IMR-90 (cell line): ENCODE results near the gene ULBP1. TPM values are rescaled to one million over a fixed set of nuclear protein-coding genes. Genes with fewer than 3 reads are reported as not detected.

ENCODE experiments used
- ATAC-seq: fragments of 200-7000 bp; cut with Tn5 transposase; 2 replicates; pipeline ENCODE4 v1.9.1; 2020; ENCODE audit warnings: low read depth, mild to moderate bottlenecking, moderate library complexity
- BruUV-seq: library from RNA; stranded (reverse); fragments of 400-500 nt; replicated peaks from 2 replicates; lab custom pipeline; 2021; lab: Mats Ljungman, UMichigan
- CTCF ChIA-PET: fragments of 300-600 bp; formaldehyde crosslinking; extraction: SDS; loops from one replicate; lab custom pipeline; 2021; ENCODE audit warnings: antibody characterized with exemption; lab: Yijun Ruan, JAX
- POLR2A ChIA-PET: fragments of 300-600 bp; sonication (Branson Sonifier 250); formaldehyde crosslinking; loops from one replicate; lab custom pipeline; 2022; ENCODE audit warnings: antibody characterized with exemption; ENCODE audit not compliant: unreplicated experiment; lab: Charles Lee
- DNase-seq: peaks from one replicate; pipeline ENCODE4 v3.0.0; 2013
- H2AFZ ChIP-seq: replicated peaks from 2 replicates; pipeline ENCODE3; 2013; ENCODE audit warnings: low read length, mild to moderate bottlenecking; ENCODE audit not compliant: poor library complexity
- H2AK5ac ChIP-seq: 2 replicates; pipeline ENCODE4 v1.6.1; 2013; ENCODE audit warnings: low read depth, low read length, inconsistent platforms
- H2AK9ac ChIP-seq: replicated peaks from 2 replicates; pipeline ENCODE3; 2013; ENCODE audit warnings: mild to moderate bottlenecking, low read depth, low read length, moderate library complexity; ENCODE audit not compliant: poor library complexity
- H2BK120ac ChIP-seq: 2 replicates; pipeline ENCODE4 v1.6.1; 2013; ENCODE audit warnings: low read depth, low read length, inconsistent platforms
- H2BK15ac ChIP-seq: 3 replicates; pipeline ENCODE4 v1.6.1; 2013; ENCODE audit warnings: low read depth, low read length, inconsistent platforms
- H2BK20ac ChIP-seq: 2 replicates; pipeline ENCODE4 v1.6.1; 2013; ENCODE audit warnings: low read depth, mild to moderate bottlenecking, inconsistent platforms, low read length, moderate library complexity
- H2BK5ac ChIP-seq: 2 replicates; pipeline ENCODE4 v1.6.1; 2013; ENCODE audit warnings: mild to moderate bottlenecking, low read depth, low read length, inconsistent platforms; ENCODE audit not compliant: poor library complexity, severe bottlenecking
- H3K14ac ChIP-seq: replicated peaks from 2 replicates; pipeline ENCODE4 v1.6.1; 2013; ENCODE audit warnings: low read depth, low read length, inconsistent platforms
- H3K18ac ChIP-seq: 2 replicates; pipeline ENCODE4 v1.6.1; 2013; ENCODE audit warnings: low read depth, low read length, control low read depth
- H3K23ac ChIP-seq: 2 replicates; pipeline ENCODE4 v1.6.1; 2013; ENCODE audit warnings: low read depth, low read length, inconsistent platforms
- H3K27ac ChIP-seq: 2 replicates; pipeline ENCODE4 v1.5.1; 2013; ENCODE audit warnings: mild to moderate bottlenecking, control low read depth, low read length; ENCODE audit not compliant: insufficient read depth
- H3K27me3 ChIP-seq: 2 replicates; pipeline ENCODE4 v1.6.1; 2013; ENCODE audit warnings: low read length; ENCODE audit not compliant: control insufficient read depth, insufficient read depth
- H3K36me3 ChIP-seq: 2 replicates; pipeline ENCODE4 v1.6.1; 2013; ENCODE audit warnings: low read length, mixed read lengths; ENCODE audit not compliant: control insufficient read depth, insufficient read depth
- H3K4ac ChIP-seq: 2 replicates; pipeline ENCODE4 v1.6.1; 2013; ENCODE audit warnings: low read depth, low read length, inconsistent platforms
- H3K4me1 ChIP-seq: 2 replicates; pipeline ENCODE4 v1.6.1; 2013; ENCODE audit warnings: low read length, mixed read lengths; ENCODE audit not compliant: control insufficient read depth, insufficient read depth
- H3K4me2 ChIP-seq: 2 replicates; pipeline ENCODE4 v1.6.1; 2013; ENCODE audit warnings: low read depth, mild to moderate bottlenecking, control low read depth, low read length, moderate library complexity
- H3K4me3 ChIP-seq: 2 replicates; pipeline ENCODE4 v1.5.1; 2013; ENCODE audit warnings: low read depth, mild to moderate bottlenecking, control low read depth, low read length, moderate library complexity; ENCODE audit not compliant: insufficient read depth
- H3K56ac ChIP-seq: 2 replicates; pipeline ENCODE4 v1.6.1; 2013; ENCODE audit warnings: low read length, inconsistent platforms; ENCODE audit not compliant: insufficient read depth; ENCODE audit errors: extremely low read depth
- H3K79me1 ChIP-seq, 2 experiments: 2 replicates each; pipeline ENCODE4 v1.6.1; 2013; ENCODE audit warnings: low read length in 2 of 2, inconsistent platforms in 1 of 2, low read depth in 1 of 2
- H3K9ac ChIP-seq: 2 replicates; pipeline ENCODE4 v1.6.1; 2013; ENCODE audit warnings: low read depth, low read length, control low read depth
- H3K9me1 ChIP-seq: 2 replicates; pipeline ENCODE4 v1.6.1; 2013; ENCODE audit warnings: low read length, inconsistent platforms; ENCODE audit not compliant: insufficient read depth
- H3K9me3 ChIP-seq: 2 replicates; pipeline ENCODE4 v1.6.1; 2013; ENCODE audit warnings: low read length; ENCODE audit not compliant: control insufficient read depth, insufficient read depth
- H4K20me1 ChIP-seq: 2 replicates; pipeline ENCODE4 v1.6.1; 2013; ENCODE audit warnings: low read length, inconsistent platforms; ENCODE audit not compliant: insufficient read depth
- H4K5ac ChIP-seq: 2 replicates; pipeline ENCODE4 v1.6.1; 2013; ENCODE audit warnings: mild to moderate bottlenecking, low read depth, low read length, control low read depth
- H4K8ac ChIP-seq, 2 experiments: 2 replicates each; pipeline ENCODE4 v1.6.1; 2013; ENCODE audit warnings: low read depth in 2 of 2, low read length in 2 of 2, control low read depth in 1 of 2, inconsistent platforms in 1 of 2
- H4K91ac ChIP-seq: 2 replicates; pipeline ENCODE4 v1.6.1; 2013; ENCODE audit warnings: low read depth, low read length, inconsistent platforms; ENCODE audit not compliant: insufficient read depth
- BHLHE40 ChIP-seq: fragments of 150-350 bp; IDR thresholded peaks from 2 replicates; pipeline ENCODE4 v1.6.1; 2016; ENCODE audit warnings: mild to moderate bottlenecking, low read depth, low read length
- CEBPB ChIP-seq: IDR thresholded peaks from 2 replicates; pipeline ENCODE4 v1.6.1; 2012; ENCODE audit warnings: low read depth, low read length, improper control_type of control experiment
- CHD1 ChIP-seq: IDR thresholded peaks from 2 replicates; pipeline ENCODE4 v1.6.1; 2012; ENCODE audit warnings: low read depth, low read length, improper control_type of control experiment
- FOS ChIP-seq: fragments of 150-350 bp; IDR thresholded peaks from 2 replicates; pipeline ENCODE4 v1.6.1; 2016; ENCODE audit warnings: low read depth, low read length
- MAFK ChIP-seq: IDR thresholded peaks from 2 replicates; pipeline ENCODE4 v1.6.1; 2012; ENCODE audit warnings: low read depth, low read length, improper control_type of control experiment
- MAZ ChIP-seq: IDR thresholded peaks from 2 replicates; pipeline ENCODE4 v1.6.1; 2012; ENCODE audit warnings: low read depth, mild to moderate bottlenecking, low read length, improper control_type of control experiment, moderate library complexity, borderline replicate concordance
- MXI1 ChIP-seq: IDR thresholded peaks from 2 replicates; pipeline ENCODE4 v1.6.1; 2012; ENCODE audit warnings: low read depth, mild to moderate bottlenecking, low read length, moderate library complexity, borderline replicate concordance
- NFE2L2 ChIP-seq: fragments of 150-350 bp; IDR thresholded peaks from 2 replicates; pipeline ENCODE4 v1.6.1; 2016; ENCODE audit warnings: low read depth, mild to moderate bottlenecking, low read length
- POLR2A ChIP-seq: IDR thresholded peaks from 2 replicates; pipeline ENCODE4 v1.6.1; 2012; ENCODE audit warnings: mild to moderate bottlenecking, low read depth, low read length
- RAD21 ChIP-seq: IDR thresholded peaks from 2 replicates; pipeline ENCODE4 v1.6.1; 2012; ENCODE audit warnings: low read length, improper control_type of control experiment
- RCOR1 ChIP-seq: IDR thresholded peaks from 2 replicates; pipeline ENCODE4 v1.6.1; 2012; ENCODE audit warnings: mild to moderate bottlenecking, low read length, improper control_type of control experiment; ENCODE audit not compliant: insufficient replicate concordance
- RFX5 ChIP-seq: IDR thresholded peaks from 2 replicates; pipeline ENCODE4 v1.8.0; 2012; ENCODE audit warnings: low read depth, mild to moderate bottlenecking, low read length, moderate library complexity
- SMC3 ChIP-seq: fragments of 150-350 bp; IDR thresholded peaks from 2 replicates; pipeline ENCODE4 v1.6.1; 2016; ENCODE audit warnings: low read depth, mild to moderate bottlenecking, antibody characterized with exemption, low read length, moderate library complexity
- WGBS, 2 experiments: methylation state at CpG; one replicate each; pipeline versions ENCODE4 v1.1.5 to v1.1.7; 2013; ENCODE audit warnings: missing lambda C conversion rate in 2 of 2; ENCODE audit not compliant: insufficient read length in 1 of 2; ENCODE audit errors: extremely low coverage in 2 of 2; 5-methylcytosine and 5-hydroxymethylcytosine counted together
- dilution Hi-C: fragments of 300-500 bp; cut with HindIII; formaldehyde crosslinking; loops from one replicate; pipeline ENCODE4 v1.14.3; 2018; ENCODE audit warnings: low sequenced_read_pairs; ENCODE audit not compliant: unreplicated experiment
- in situ Hi-C: fragments of 300-500 bp; cut with MboI; formaldehyde crosslinking; loops from 3 replicates; pipeline ENCODE4 v1.14.3; 2019; ENCODE audit warnings: low sequenced_read_pairs, inconsistent platforms, mixed read lengths
- intact Hi-C: fragments of 100-400 bp; cut with micrococcal nuclease; formaldehyde crosslinking; loops from 2 replicates; pipeline ENCODE4 v1.10.0; 2022
- polyA plus RNA-seq, 3 experiments: library from polyadenylated mRNA; depleted of rRNA; stranded (reverse); fragments of >200 nt; gene quantifications; 2 replicates each; pipeline ENCODE4 v1.2.3, GENCODE V29; 2012; ENCODE audit warnings: low replicate concordance in 1 of 3
- total RNA-seq: library from RNA; depleted of rRNA; stranded (reverse); fragments of >200 nt; gene quantifications from 2 replicates; pipeline ENCODE4 v1.2.3, GENCODE V29; 2012
- TF ChIP-seq, protein P1 (sequence below): fragments of 150-350 bp; IDR thresholded peaks from 2 replicates; pipeline ENCODE4 v1.6.1; 2017; ENCODE audit warnings: mild to moderate bottlenecking, antibody characterized with exemption, low read length, low read depth
- TF ChIP-seq, protein P2 (sequence below): conservative IDR thresholded peaks from 2 replicates; pipeline ENCODE4 v1.5.1; 2012; ENCODE audit warnings: mild to moderate bottlenecking, low read depth, low read length, improper control_type of control experiment
- TF ChIP-seq, protein P3 (sequence below): fragments of 150-350 bp; IDR thresholded peaks from 2 replicates; pipeline ENCODE4 v1.6.1; 2016; ENCODE audit warnings: low read depth, mild to moderate bottlenecking, low read length, moderate library complexity, borderline replicate concordance

ULBP1 gene
- total and polyA plus RNA-seq, 2 of the 4 experiments (the other 2 are of a cell fraction) = 0.18 to 0.87 TPM

DNA sequence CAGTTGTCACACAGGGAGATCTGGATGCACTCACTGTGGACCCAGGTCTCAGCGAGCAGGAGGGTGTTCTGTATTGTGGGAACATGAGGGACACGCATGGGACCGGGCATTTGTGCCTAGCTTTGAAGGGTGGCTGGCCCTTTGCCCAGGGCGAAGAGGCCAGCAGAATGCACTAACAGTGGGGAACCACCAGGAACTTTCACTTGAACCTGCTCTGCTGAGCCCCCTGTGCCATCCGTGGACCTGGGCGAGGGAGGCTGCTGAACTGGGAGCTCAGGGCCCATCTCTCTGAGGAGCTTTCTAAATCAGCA, 23.1 kb upstream of the ULBP1 start:
- H3K79me1 ChIP-seq = peaks cover 0 to 2% of the 10 kb centered on the region in 2 experiments; a peak in 1 of 4 replicates
- H3K4ac ChIP-seq = no peak overlapping the region
- peaks cover 4% of the 10 kb centered on the region; the same call in 1 of the 2 replicates for H3K4me1 ChIP-seq
- H2BK15ac ChIP-seq = no peak overlapping the region
- no peaks in the 10 kb centered on the region for H3K36me3 ChIP-seq
- no peaks in the 10 kb centered on the region for H3K9me3 ChIP-seq
- H2BK120ac ChIP-seq = no peak overlapping the region
- H3K18ac ChIP-seq = no peak overlapping the region
- no peak overlapping the region for H2AFZ ChIP-seq
- H3K9ac ChIP-seq = no peak overlapping the region
- no peak overlapping the region for H3K14ac ChIP-seq
- peaks cover 39% of the 10 kb centered on the region for H3K27me3 ChIP-seq
- H2BK5ac ChIP-seq = no peak overlapping the region
- no peak for ATAC-seq
- H3K23ac ChIP-seq = no peak overlapping the region
- no peak overlapping the region for H3K4me2 ChIP-seq
- H2AK5ac ChIP-seq = no peak overlapping the region
- dilution Hi-C loops (no loop called here), in situ Hi-C loops (loop anchor here (25.0 kb wide), 1 partner anchor 397 kb away; no protein-coding TSS in a partner anchor), intact Hi-C loops (no loop called here)
- no peaks in the 10 kb centered on the region for H3K9me1 ChIP-seq
- H3K56ac ChIP-seq = no peak overlapping the region
- H4K91ac ChIP-seq = no peak overlapping the region
- no peak for DNase-seq
- no peak overlapping the region for H2BK20ac ChIP-seq
- H3K27ac ChIP-seq = no peak overlapping the region
- H4K8ac ChIP-seq = no peak overlapping the region
- WGBS, 2 experiments = 39% methylated on average over 4 of the region's 6 CpGs; no CpG with 5 or more reads in 1 of the 2 experiments
- TF ChIP-seq POLR2A (no peak), MAZ (no peak), RCOR1 (no peak), BHLHE40 (no peak), CEBPB (no peak), SMC3 (no peak), FOS (no peak), RAD21 (no peak), NFE2L2 (no peak), MAFK (no peak), RFX5 (no peak), MXI1 (no peak), CHD1 (no peak)
- TF ChIP-seq, protein P1, sequence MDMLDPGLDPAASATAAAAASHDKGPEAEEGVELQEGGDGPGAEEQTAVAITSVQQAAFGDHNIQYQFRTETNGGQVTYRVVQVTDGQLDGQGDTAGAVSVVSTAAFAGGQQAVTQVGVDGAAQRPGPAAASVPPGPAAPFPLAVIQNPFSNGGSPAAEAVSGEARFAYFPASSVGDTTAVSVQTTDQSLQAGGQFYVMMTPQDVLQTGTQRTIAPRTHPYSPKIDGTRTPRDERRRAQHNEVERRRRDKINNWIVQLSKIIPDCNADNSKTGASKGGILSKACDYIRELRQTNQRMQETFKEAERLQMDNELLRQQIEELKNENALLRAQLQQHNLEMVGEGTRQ = no peak
- TF ChIP-seq, protein P2, sequence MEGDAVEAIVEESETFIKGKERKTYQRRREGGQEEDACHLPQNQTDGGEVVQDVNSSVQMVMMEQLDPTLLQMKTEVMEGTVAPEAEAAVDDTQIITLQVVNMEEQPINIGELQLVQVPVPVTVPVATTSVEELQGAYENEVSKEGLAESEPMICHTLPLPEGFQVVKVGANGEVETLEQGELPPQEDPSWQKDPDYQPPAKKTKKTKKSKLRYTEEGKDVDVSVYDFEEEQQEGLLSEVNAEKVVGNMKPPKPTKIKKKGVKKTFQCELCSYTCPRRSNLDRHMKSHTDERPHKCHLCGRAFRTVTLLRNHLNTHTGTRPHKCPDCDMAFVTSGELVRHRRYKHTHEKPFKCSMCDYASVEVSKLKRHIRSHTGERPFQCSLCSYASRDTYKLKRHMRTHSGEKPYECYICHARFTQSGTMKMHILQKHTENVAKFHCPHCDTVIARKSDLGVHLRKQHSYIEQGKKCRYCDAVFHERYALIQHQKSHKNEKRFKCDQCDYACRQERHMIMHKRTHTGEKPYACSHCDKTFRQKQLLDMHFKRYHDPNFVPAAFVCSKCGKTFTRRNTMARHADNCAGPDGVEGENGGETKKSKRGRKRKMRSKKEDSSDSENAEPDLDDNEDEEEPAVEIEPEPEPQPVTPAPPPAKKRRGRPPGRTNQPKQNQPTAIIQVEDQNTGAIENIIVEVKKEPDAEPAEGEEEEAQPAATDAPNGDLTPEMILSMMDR = no peak
- TF ChIP-seq, protein P3, sequence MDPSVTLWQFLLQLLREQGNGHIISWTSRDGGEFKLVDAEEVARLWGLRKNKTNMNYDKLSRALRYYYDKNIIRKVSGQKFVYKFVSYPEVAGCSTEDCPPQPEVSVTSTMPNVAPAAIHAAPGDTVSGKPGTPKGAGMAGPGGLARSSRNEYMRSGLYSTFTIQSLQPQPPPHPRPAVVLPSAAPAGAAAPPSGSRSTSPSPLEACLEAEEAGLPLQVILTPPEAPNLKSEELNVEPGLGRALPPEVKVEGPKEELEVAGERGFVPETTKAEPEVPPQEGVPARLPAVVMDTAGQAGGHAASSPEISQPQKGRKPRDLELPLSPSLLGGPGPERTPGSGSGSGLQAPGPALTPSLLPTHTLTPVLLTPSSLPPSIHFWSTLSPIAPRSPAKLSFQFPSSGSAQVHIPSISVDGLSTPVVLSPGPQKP = no peak
- H2AK9ac ChIP-seq = no peak overlapping the region
- ChIA-PET POLR2A (no interaction called here), CTCF (interaction anchor here (0.6 kb wide), 1 partner anchor 99 kb away, joined by 4 read pairs; no protein-coding TSS in a partner anchor)
- H4K5ac ChIP-seq = no peak overlapping the region
- no peaks in the 10 kb centered on the region for H4K20me1 ChIP-seq
- no TSS peak for BruUV-seq
- H3K4me3 ChIP-seq = no peak overlapping the region
